GM23248 (cell line): ENCODE measurements around the gene SMKR1.
"Not testable (repeated sequence)": the region's sequence is repeated elsewhere in the genome, so short reads cannot be mapped to it uniquely, and the experiment has no call there.

Source experiments
- EZH2 ChIP-seq: fragments of 200-600 bp; sonication (generic); IDR thresholded peaks from 2 replicates; pipeline ENCODE4 v1.6.1; 2018; ENCODE audit warnings: antibody characterized with exemption, mild to moderate bottlenecking; ENCODE audit not compliant: insufficient read depth, poor library complexity, severe bottlenecking
- EZH2phosphoT487 ChIP-seq: fragments of 200-600 bp; sonication (generic); IDR thresholded peaks from 2 replicates; pipeline ENCODE4 v1.6.1; 2018; ENCODE audit warnings: antibody characterized with exemption, moderate library complexity, mild to moderate bottlenecking, low read depth; ENCODE audit not compliant: insufficient read depth

GRCh38 chr7:129481376-129481775 lies 21.0 kb upstream of the SMKR1 start:
- TF ChIP-seq EZH2phosphoT487, EZH2: not testable (repeated sequence)
